ENCODE measurements around the gene KRT33A.

The KRT33A gene

GRCh38 chr17:41301204-41301790 lies 49.3 kb downstream of the KRT33A start:
- DNase-seq, result no peak

GRCh38 chr17:41298458-41299135 lies 52.0 kb downstream of the KRT33A start:
- DNase-seq, result no peak

- no peak for DNase-seq
Measured at GRCh38 chr17:41296846-41297245, 53.8 kb downstream of the KRT33A start.
